PC-9 (cell line): ENCODE measurements around the gene PRSS3.

Experiments used
- EZH2 ChIP-seq: fragments of 200-600 bp; sonication (generic); IDR thresholded peaks from 2 replicates; pipeline ENCODE4 v1.8.0; 2017; ENCODE audit warnings: antibody characterized with exemption, low read depth
- TF ChIP-seq, protein P1 (sequence below): fragments of 200-600 bp; sonication (generic); conservative IDR thresholded peaks from 2 replicates; pipeline ENCODE4 v1.6.1; 2017; ENCODE audit warnings: mixed run types, antibody characterized with exemption, mild to moderate bottlenecking, moderate library complexity

- TF ChIP-seq, protein P1, sequence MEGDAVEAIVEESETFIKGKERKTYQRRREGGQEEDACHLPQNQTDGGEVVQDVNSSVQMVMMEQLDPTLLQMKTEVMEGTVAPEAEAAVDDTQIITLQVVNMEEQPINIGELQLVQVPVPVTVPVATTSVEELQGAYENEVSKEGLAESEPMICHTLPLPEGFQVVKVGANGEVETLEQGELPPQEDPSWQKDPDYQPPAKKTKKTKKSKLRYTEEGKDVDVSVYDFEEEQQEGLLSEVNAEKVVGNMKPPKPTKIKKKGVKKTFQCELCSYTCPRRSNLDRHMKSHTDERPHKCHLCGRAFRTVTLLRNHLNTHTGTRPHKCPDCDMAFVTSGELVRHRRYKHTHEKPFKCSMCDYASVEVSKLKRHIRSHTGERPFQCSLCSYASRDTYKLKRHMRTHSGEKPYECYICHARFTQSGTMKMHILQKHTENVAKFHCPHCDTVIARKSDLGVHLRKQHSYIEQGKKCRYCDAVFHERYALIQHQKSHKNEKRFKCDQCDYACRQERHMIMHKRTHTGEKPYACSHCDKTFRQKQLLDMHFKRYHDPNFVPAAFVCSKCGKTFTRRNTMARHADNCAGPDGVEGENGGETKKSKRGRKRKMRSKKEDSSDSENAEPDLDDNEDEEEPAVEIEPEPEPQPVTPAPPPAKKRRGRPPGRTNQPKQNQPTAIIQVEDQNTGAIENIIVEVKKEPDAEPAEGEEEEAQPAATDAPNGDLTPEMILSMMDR, result no peak
- TF ChIP-seq EZH2, result no peak
Observed at GRCh38 chr9:33750839-33751339, 44.5 kb upstream of the PRSS3 start.
